WTC11 (cell line): Measurements from ENCODE around the gene FNIP2. TPM values are rescaled to one million over a fixed set of nuclear protein-coding genes. Genes with fewer than 3 reads are reported as not detected.

Source experiments
- ATAC-seq: fragments of 200-7000 bp; cut with Tn5 transposase; 2 replicates; pipeline ENCODE4 v1.10.0; 2021; ENCODE audit warnings: mild to moderate bottlenecking, moderate library complexity
- CTCF ChIA-PET: fragments of 300-600 bp; sonication (Branson Sonifier 250); formaldehyde crosslinking; loops from one replicate; lab custom pipeline; 2021; ENCODE audit warnings: antibody characterized with exemption; lab: Charles Lee
- POLR2A ChIA-PET: fragments of 350-600 bp; sonication (Branson Sonifier 250); formaldehyde crosslinking; loops from one replicate; lab custom pipeline; 2021; ENCODE audit warnings: antibody characterized with exemption; lab: Charles Lee
- DNase-seq: peaks from one replicate; pipeline ENCODE4 v3.0.0; 2021; ENCODE audit warnings: low spot score
- H3K27ac Mint-ChIP-seq: 2 replicates; pipeline ENCODE4 v1.8.0; 2021; ENCODE audit warnings: mixed read lengths
- H3K27me3 Mint-ChIP-seq: 2 replicates; pipeline ENCODE4 v1.8.0; 2021; ENCODE audit warnings: low read depth, mild to moderate bottlenecking, moderate library complexity, mixed read lengths
- H3K36me3 Mint-ChIP-seq: 2 replicates; pipeline ENCODE4 v1.8.0; 2021; ENCODE audit warnings: mixed read lengths
- H3K4me1 Mint-ChIP-seq: 2 replicates; pipeline ENCODE4 v1.8.0; 2022; ENCODE audit warnings: mixed read lengths
- H3K4me3 Mint-ChIP-seq: 2 replicates; pipeline ENCODE4 v1.8.0; 2021; ENCODE audit warnings: mild to moderate bottlenecking, moderate library complexity, mixed read lengths
- H3K9me3 Mint-ChIP-seq: 2 replicates; pipeline ENCODE4 v1.8.0; 2021; ENCODE audit warnings: mixed read lengths
- ATF1 ChIP-seq: sonication (generic); formaldehyde crosslinking; IDR thresholded peaks from 2 replicates; pipeline ENCODE4 v1.8.1; 2023; ENCODE audit warnings: mild to moderate bottlenecking, moderate library complexity, missing genetic modification reagents
- CREM ChIP-seq: sonication (generic); formaldehyde crosslinking; IDR thresholded peaks from 2 replicates; pipeline ENCODE4 v1.8.1; 2022; ENCODE audit warnings: mild to moderate bottlenecking, missing genetic modification reagents, moderate library complexity
- HMGA2 ChIP-seq: fragments of 250-450 bp; sonication (Bioruptor Pico); IDR thresholded peaks from 2 replicates; pipeline ENCODE4 v1.4.0; 2021; ENCODE audit warnings: mild to moderate bottlenecking, moderate library complexity
- KAT7 ChIP-seq: sonication (generic); formaldehyde crosslinking; IDR thresholded peaks from 2 replicates; pipeline ENCODE4 v1.8.1; 2023; ENCODE audit warnings: missing genetic modification reagents, mild to moderate bottlenecking, borderline replicate concordance
- MYBL2 ChIP-seq: sonication (generic); formaldehyde crosslinking; IDR thresholded peaks from 2 replicates; pipeline ENCODE4 v1.8.1; 2023; ENCODE audit warnings: mild to moderate bottlenecking, moderate library complexity, missing genetic modification reagents
- NFATC4 ChIP-seq: fragments of 250-450 bp; sonication (Bioruptor Pico); IDR thresholded peaks from 2 replicates; pipeline ENCODE4 v1.9.0; 2021; ENCODE audit warnings: mild to moderate bottlenecking
- RORB ChIP-seq: fragments of 250-450 bp; sonication (Bioruptor Pico); IDR thresholded peaks from 2 replicates; pipeline ENCODE4 v1.9.0; 2021; ENCODE audit warnings: mild to moderate bottlenecking
- SOX15 ChIP-seq: fragments of 250-450 bp; sonication (Bioruptor Pico); IDR thresholded peaks from 2 replicates; pipeline ENCODE4 v1.9.0; 2021; ENCODE audit warnings: mild to moderate bottlenecking
- STAT6 ChIP-seq: sonication (generic); formaldehyde crosslinking; conservative IDR thresholded peaks from 2 replicates; pipeline ENCODE4 v1.8.1; 2023; ENCODE audit warnings: mild to moderate bottlenecking, low read depth, missing genetic modification reagents, moderate library complexity
- ZBTB21 ChIP-seq: sonication (generic); formaldehyde crosslinking; IDR thresholded peaks from 2 replicates; pipeline ENCODE4 v1.8.1; 2023; ENCODE audit warnings: mild to moderate bottlenecking, missing genetic modification reagents, borderline replicate concordance
- ZNF121 ChIP-seq: sonication (generic); formaldehyde crosslinking; IDR thresholded peaks from 2 replicates; pipeline ENCODE4 v1.8.0; 2023; ENCODE audit warnings: missing genetic modification reagents
- ZNF138 ChIP-seq: sonication (generic); formaldehyde crosslinking; conservative IDR thresholded peaks from 2 replicates; pipeline ENCODE4 v1.8.1; 2022; ENCODE audit warnings: mild to moderate bottlenecking, moderate library complexity, missing genetic modification reagents
- ZNF416 ChIP-seq: fragments of 250-450 bp; sonication (Bioruptor Pico); IDR thresholded peaks from 2 replicates; pipeline ENCODE4 v1.9.0; 2021; ENCODE audit warnings: mild to moderate bottlenecking, inconsistent platforms
- ZNF425 ChIP-seq: fragments of 250-450 bp; sonication (Bioruptor Pico); conservative IDR thresholded peaks from 2 replicates; pipeline ENCODE4 v1.9.0; 2021; ENCODE audit warnings: mild to moderate bottlenecking
- total RNA-seq: library from RNA; stranded (reverse); gene quantifications from 3 replicates; pipeline ENCODE4 v1.2.3, GENCODE V29; 2021
- TF ChIP-seq, protein P1 (sequence below): fragments of 250-450 bp; sonication (Bioruptor Pico); IDR thresholded peaks from 2 replicates; pipeline ENCODE4 v2.1.2; 2022; ENCODE audit warnings: mild to moderate bottlenecking, moderate library complexity
- TF ChIP-seq, protein P2 (sequence below): sonication (generic); formaldehyde crosslinking; IDR thresholded peaks from 2 replicates; pipeline ENCODE4 v1.8.0; 2023; ENCODE audit warnings: mild to moderate bottlenecking, missing genetic modification reagents

Gene FNIP2
- total RNA-seq, 1 experiment from 2014 or later: 8.6 TPM

- ATAC-seq: no peak
Measured at GRCh38 chr4:158814207-158814606, 45.4 kb downstream of the FNIP2 start.

More at GRCh38 chr4:158814207-158814606, 45.4 kb downstream of the FNIP2 start:
- H3K4me3 Mint-ChIP-seq: no peak overlapping the region
- no peaks in the 10 kb centered on the region for H3K27me3 Mint-ChIP-seq
- no peak for DNase-seq
- no peaks in the 10 kb centered on the region for H3K36me3 Mint-ChIP-seq
- TF ChIP-seq SOX15: no peak
- TF ChIP-seq, protein P1, sequence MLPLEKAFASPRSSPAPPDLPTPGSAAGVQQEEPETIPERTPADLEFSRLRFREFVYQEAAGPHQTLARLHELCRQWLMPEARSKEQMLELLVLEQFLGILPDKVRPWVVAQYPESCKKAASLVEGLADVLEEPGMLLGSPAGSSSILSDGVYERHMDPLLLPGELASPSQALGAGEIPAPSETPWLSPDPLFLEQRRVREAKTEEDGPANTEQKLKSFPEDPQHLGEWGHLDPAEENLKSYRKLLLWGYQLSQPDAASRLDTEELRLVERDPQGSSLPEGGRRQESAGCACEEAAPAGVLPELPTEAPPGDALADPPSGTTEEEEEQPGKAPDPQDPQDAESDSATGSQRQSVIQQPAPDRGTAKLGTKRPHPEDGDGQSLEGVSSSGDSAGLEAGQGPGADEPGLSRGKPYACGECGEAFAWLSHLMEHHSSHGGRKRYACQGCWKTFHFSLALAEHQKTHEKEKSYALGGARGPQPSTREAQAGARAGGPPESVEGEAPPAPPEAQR (CRISPR knock-in tag): no peak
- no peak for TF ChIP-seq CREM (CRISPR knock-in tag)
- TF ChIP-seq, protein P2, sequence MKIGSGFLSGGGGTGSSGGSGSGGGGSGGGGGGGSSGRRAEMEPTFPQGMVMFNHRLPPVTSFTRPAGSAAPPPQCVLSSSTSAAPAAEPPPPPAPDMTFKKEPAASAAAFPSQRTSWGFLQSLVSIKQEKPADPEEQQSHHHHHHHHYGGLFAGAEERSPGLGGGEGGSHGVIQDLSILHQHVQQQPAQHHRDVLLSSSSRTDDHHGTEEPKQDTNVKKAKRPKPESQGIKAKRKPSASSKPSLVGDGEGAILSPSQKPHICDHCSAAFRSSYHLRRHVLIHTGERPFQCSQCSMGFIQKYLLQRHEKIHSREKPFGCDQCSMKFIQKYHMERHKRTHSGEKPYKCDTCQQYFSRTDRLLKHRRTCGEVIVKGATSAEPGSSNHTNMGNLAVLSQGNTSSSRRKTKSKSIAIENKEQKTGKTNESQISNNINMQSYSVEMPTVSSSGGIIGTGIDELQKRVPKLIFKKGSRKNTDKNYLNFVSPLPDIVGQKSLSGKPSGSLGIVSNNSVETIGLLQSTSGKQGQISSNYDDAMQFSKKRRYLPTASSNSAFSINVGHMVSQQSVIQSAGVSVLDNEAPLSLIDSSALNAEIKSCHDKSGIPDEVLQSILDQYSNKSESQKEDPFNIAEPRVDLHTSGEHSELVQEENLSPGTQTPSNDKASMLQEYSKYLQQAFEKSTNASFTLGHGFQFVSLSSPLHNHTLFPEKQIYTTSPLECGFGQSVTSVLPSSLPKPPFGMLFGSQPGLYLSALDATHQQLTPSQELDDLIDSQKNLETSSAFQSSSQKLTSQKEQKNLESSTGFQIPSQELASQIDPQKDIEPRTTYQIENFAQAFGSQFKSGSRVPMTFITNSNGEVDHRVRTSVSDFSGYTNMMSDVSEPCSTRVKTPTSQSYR (CRISPR knock-in tag): no peak
- TF ChIP-seq ZBTB21 (CRISPR knock-in tag): no peak
- no peak for TF ChIP-seq NFATC4 (CRISPR knock-in tag)
- TF ChIP-seq STAT6 (CRISPR knock-in tag): no peak
- no peak for TF ChIP-seq KAT7
- no peak for TF ChIP-seq ZNF138 (CRISPR knock-in tag)
- no peak for TF ChIP-seq HMGA2 (CRISPR knock-in tag)
- TF ChIP-seq RORB: no peak
- TF ChIP-seq ZNF121 (CRISPR knock-in tag): no peak
- no peak for TF ChIP-seq ATF1
- TF ChIP-seq ZNF416 (CRISPR knock-in tag): no peak
- no peak for TF ChIP-seq ZNF425 (CRISPR knock-in tag)
- no peak for TF ChIP-seq MYBL2 (CRISPR knock-in tag)
- no peaks in the 10 kb centered on the region for H3K9me3 Mint-ChIP-seq
- peaks cover 22% of the 10 kb centered on the region for H3K4me1 Mint-ChIP-seq
- ChIA-PET POLR2A (no interaction called here), CTCF (no interaction called here)
- H3K27ac Mint-ChIP-seq: no peak overlapping the region
